ENCODE measurements around the gene CCM2.
"Not testable (repeated sequence)": the region's sequence is repeated elsewhere in the genome, so short reads cannot be mapped to it uniquely, and the experiment has no call there.

Gene CCM2

GRCh38 chr7:44982535-44982923 lies 17.5 kb upstream of the CCM2 start:
- DNase-seq: no peak

GRCh38 chr7:44982970-44983369 lies 17.0 kb upstream of the CCM2 start:
- DNase-seq: no peak

GRCh38 chr7:44983742-44984477 lies 16.1 kb upstream of the CCM2 start:
- no peak for DNase-seq

- DNase-seq: no peak
Measured at GRCh38 chr7:44984478-44984758, 15.6 kb upstream of the CCM2 start.

- DNase-seq: no peak
Measured at GRCh38 chr7:44985033-44985695, 14.8 kb upstream of the CCM2 start.

- no peak for DNase-seq
Measured at GRCh38 chr7:44985900-44986217, 14.1 kb upstream of the CCM2 start.

GRCh38 chr7:44986218-44987053 lies 13.6 kb upstream of the CCM2 start:
- peak; percentile 96 for DNase-seq

- DNase-seq: no peak
Measured at GRCh38 chr7:44987457-44987856, 12.5 kb upstream of the CCM2 start.

GRCh38 chr7:44987996-44988395 lies 12.0 kb upstream of the CCM2 start:
- no peak for DNase-seq

- no peak for DNase-seq
Measured at GRCh38 chr7:44988701-44989100, 11.3 kb upstream of the CCM2 start.

GRCh38 chr7:44989132-44989531 lies 10.9 kb upstream of the CCM2 start:
- no peak for DNase-seq

GRCh38 chr7:44990109-44991023 lies 9.6 kb upstream of the CCM2 start:
- DNase-seq: no peak

GRCh38 chr7:44992004-44992795 lies 7.8 kb upstream of the CCM2 start:
- DNase-seq: not testable (repeated sequence)

- no peak for DNase-seq
Measured at GRCh38 chr7:44994877-44995554, 5.0 kb upstream of the CCM2 start.

- DNase-seq: no peak
Measured at GRCh38 chr7:44995555-44996493, 4.2 kb upstream of the CCM2 start.

GRCh38 chr7:44998153-44998871 lies 1.7 kb upstream of the CCM2 start:
- no peak for DNase-seq

- DNase-seq: peak; percentile 100
Measured at GRCh38 chr7:44999245-45000092, 532 bp upstream of the CCM2 start.

- DNase-seq: peak; percentile 75
Measured at GRCh38 chr7:45001138-45001694, 1.2 kb downstream of the CCM2 start.

Data from DMS79 treated with DMSO at 0.1 percent for 48 hours (cell line).